ENCODE data around the gene ALOX15.

DNA sequence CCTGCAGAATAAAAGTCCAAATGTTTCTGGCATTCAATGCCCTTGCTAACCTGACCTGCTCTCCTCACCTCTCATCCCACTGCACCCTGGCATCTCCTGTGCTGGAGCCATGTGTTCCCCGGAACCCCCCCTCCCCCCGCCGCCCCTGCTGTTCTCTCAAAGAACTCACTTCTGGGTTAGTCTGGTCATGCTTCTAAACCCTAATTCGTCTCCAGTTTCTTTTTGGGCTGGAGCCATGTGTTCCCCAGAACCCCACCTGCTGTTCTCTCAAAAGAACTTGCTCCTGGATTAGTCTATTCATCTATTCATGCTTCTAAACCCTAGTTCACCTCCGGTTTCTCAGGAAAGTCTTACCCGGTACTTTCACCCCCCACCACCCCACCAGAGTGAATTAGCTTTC lies 808 bp upstream of the ALOX15 start:
- TF ChIP-seq CTCF (IDR thresholded peaks at IDR 0.05 in 8 of 11, conservative IDR thresholded peaks at IDR 0.05 in 3 of 11) (no peak), POLR2A (IDR thresholded peaks at IDR 0.05) (no peak)

Data from spleen (tissue), 7 donors.